Adrenal gland (tissue), 12 donors: ENCODE results near the gene JAZF1. TPM values are rescaled to one million over a fixed set of nuclear protein-coding genes. Genes with fewer than 3 reads are reported as not detected.

Source experiments
- DNase-seq, 7 donors: peaks; one replicate each; pipeline ENCODE4 v3.0.0-alpha.2; 2019 to 2020
- H3K27ac ChIP-seq, 5 donors: fragments of 200-600 bp; sonication (generic) in 4 of 5; 1 replicate in 3 of 5; 2 replicates in 2 of 5; pipeline versions ENCODE4 v1.5.1 to v1.8.0; 2016 to 2020; ENCODE audit warnings: mild to moderate bottlenecking in 1 of 5
- H3K27me3 ChIP-seq: fragments of 200-600 bp; 2 replicates; pipeline ENCODE4 v1.8.0; 2021
- H3K36me3 ChIP-seq, 2 donors: fragments of 200-600 bp; replicated peaks in 1 of 2; 1 replicate in 1 of 2; 2 replicates in 1 of 2; pipeline versions ENCODE4 v1.5.1 to v1.8.0; 2018 to 2022
- H3K4me1 ChIP-seq, 2 donors: fragments of 200-600 bp; replicated peaks in 1 of 2; 1 replicate in 1 of 2; 2 replicates in 1 of 2; pipeline versions ENCODE4 v1.5.1 to v1.8.0; 2018 to 2021
- H3K4me3 ChIP-seq, 4 donors: fragments of 200-600 bp; sonication (generic) in 3 of 4; one replicate each; pipeline ENCODE4 v1.5.1; 2016 to 2018
- H3K9me3 ChIP-seq, 3 donors: fragments of 200-600 bp; sonication (generic) in 1 of 3; replicated peaks in 1 of 3; 1 replicate in 2 of 3; 2 replicates in 1 of 3; pipeline versions ENCODE4 v1.5.1 to v1.8.0; 2016 to 2021
- POLR2A ChIP-seq, 2 donors: fragments of 450-650 bp; IDR thresholded peaks; one replicate each; pipeline ENCODE4 v1.6.1; 2017; ENCODE audit warnings: antibody characterized with exemption in 2 of 2, mild to moderate bottlenecking in 2 of 2, moderate library complexity in 1 of 2
- WGBS, 4 donors: extraction: QIAGEN DNeasy Blood & Tissue Kit in 2 of 4; methylation state at CpG; one replicate each; pipeline versions ENCODE4 v1.1.5 to v1.1.7; 2013 to 2017; 5-methylcytosine and 5-hydroxymethylcytosine counted together
- intact Hi-C, 2 donors: fragments of 100-400 bp; cut with DNase I; formaldehyde crosslinking; loops; one replicate each; pipeline versions ENCODE4 v1.14.1 to v1.15.0; 2022 to 2023
- polyA plus RNA-seq, 3 donors: library from polyadenylated mRNA; stranded (reverse); fragments of 200-250 nt in 2 of 3; fragments of 350-450 nt in 1 of 3; fragmentation: Illumina TruSeq in 1 of 3; extraction: RNeasy Lipid Tissue Mini Kit (QIAGEN cat#74804) in 1 of 3; gene quantifications; one replicate each; pipeline ENCODE4 v1.2.3, GENCODE V29; 2013 to 2014
- total RNA-seq, 9 donors: library from RNA; depleted of rRNA in 4 of 9; stranded (reverse); fragments of >200 nt in 4 of 9; fragments of 120-200 nt in 1 of 9; fragmentation: NEBNext Ultra II Directional in 1 of 9; extraction: Animal tissue kit (Norgen Biotek cat#: 25700) in 1 of 9; gene quantifications; one replicate each; pipeline versions ENCODE4 v1.1.0 to v1.2.4, GENCODE V29; 2013 to 2023
- TF ChIP-seq, protein P1 (sequence below), 6 experiments: fragments of 450-650 bp in 4 of 6; fragments of 200-600 bp in 2 of 6; sonication (generic) in 1 of 6; IDR thresholded peaks; 1 replicate in 5 of 6; 2 replicates in 1 of 6; pipeline versions ENCODE4 v1.5.1 to v1.8.0; 2016 to 2021; ENCODE audit warnings: antibody characterized with exemption in 6 of 6, mild to moderate bottlenecking in 2 of 6, moderate library complexity in 1 of 6
- donor health status: healthy with polysubstance abuse.
- donor health status: Bipolar disorder and iron deficiency.
- donor health status: DM: yes; HTN: yes; CAD: no.
- donor health status: DM: no; HTN: no; CAD: no.
- donor health status: DM: no; HTN: no; CAD: no.
- donor health status: DM: yes; HTN: yes; CAD: no.

Gene JAZF1
- total and polyA plus RNA-seq, 12 donors = 18.5 to 192 (median 96.3) TPM

DNA sequence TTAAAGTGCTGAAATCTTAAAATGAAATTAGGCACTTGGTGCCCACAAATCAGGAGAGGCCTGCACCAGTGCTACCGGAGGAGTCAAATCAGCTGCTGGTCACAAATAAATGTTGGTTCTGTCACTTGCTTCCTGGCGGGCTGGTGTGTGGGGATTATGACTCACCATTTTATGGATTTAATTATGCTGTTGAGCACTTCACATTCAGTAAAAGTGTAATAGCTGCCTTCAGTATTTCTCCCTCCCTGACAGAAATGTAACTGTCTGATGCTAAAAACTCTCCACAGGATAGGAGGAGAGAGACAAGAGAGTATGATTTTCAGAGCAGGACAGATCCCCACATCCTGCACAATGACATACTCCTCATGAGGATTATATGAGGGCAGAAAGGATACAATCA is 186.0 kb downstream of the JAZF1 start:
- intact Hi-C loops = no loop called here
- TF ChIP-seq POLR2A (IDR thresholded peaks at IDR 0.05) = no peak
- TF ChIP-seq, protein P1, sequence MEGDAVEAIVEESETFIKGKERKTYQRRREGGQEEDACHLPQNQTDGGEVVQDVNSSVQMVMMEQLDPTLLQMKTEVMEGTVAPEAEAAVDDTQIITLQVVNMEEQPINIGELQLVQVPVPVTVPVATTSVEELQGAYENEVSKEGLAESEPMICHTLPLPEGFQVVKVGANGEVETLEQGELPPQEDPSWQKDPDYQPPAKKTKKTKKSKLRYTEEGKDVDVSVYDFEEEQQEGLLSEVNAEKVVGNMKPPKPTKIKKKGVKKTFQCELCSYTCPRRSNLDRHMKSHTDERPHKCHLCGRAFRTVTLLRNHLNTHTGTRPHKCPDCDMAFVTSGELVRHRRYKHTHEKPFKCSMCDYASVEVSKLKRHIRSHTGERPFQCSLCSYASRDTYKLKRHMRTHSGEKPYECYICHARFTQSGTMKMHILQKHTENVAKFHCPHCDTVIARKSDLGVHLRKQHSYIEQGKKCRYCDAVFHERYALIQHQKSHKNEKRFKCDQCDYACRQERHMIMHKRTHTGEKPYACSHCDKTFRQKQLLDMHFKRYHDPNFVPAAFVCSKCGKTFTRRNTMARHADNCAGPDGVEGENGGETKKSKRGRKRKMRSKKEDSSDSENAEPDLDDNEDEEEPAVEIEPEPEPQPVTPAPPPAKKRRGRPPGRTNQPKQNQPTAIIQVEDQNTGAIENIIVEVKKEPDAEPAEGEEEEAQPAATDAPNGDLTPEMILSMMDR (IDR thresholded peaks at IDR 0.05) = no peak
- Histone ChIP-seq H3K27ac (no peak overlapping the region), H3K27me3 (no peaks in the 10 kb centered on the region), H3K36me3 (no peaks in the 10 kb centered on the region), H3K4me3 (no peak overlapping the region), H3K9me3 (no peaks in the 10 kb centered on the region), H3K4me1 (peaks cover 3 to 24% of the 10 kb centered on the region in 2 donors)
- peak in 1 of 7 donors; percentile 68 for DNase-seq
- WGBS, 4 donors = 68 to 78% (median 73%) methylated on average over 2 of the region's 2 CpGs

DNA sequence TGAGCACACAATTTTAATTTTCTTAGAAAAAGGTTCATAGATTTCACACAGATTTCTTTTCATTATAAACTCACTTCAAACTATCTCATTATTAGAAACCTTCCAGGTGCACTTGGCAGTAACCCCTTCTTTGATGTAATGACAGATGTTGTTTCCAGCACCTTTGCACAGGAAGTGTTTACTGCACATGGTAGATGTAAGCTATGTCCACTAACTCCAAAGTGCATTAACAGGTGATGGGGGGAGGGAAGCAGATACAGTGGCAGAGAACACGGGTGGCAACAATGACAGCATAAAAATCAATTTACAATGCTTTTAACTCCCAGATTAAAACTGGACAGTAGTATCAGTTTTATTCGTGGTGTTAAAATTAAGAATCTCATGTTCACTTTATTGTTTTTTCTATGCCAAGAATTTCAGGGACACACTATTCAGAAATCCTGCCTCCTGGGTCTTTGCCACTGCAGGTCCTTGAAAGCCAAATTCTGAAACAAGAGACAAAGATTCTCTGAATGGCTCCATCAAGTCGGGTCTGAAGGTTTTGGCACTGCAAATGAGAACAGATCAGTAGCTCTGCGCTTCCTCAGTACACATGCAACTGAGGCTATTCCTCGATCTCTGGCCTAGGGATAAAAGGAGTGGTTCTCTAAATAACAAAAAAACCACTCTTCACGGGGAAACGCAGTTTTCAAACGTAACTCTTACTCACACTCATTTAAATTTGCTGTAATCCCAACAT is 187.7 kb downstream of the JAZF1 start:
- WGBS, 4 donors = 44 to 49% (median 47%) methylated on average over 8 of the region's 8 CpGs
- no peak for TF ChIP-seq POLR2A (IDR thresholded peaks at IDR 0.05)
- TF ChIP-seq, protein P1 (IDR thresholded peaks at IDR 0.05) = no peak
- no peak overlapping the region for H3K27ac ChIP-seq
- no peaks in the 10 kb centered on the region for H3K36me3 ChIP-seq
- H3K4me3 ChIP-seq = no peak overlapping the region
- H3K9me3 ChIP-seq = no peaks in the 10 kb centered on the region
- H3K4me1 ChIP-seq = peaks cover 3 to 24% of the 10 kb centered on the region in 2 donors
- DNase-seq = peak; percentile 36 to 80 (median 51)
- no peaks in the 10 kb centered on the region for H3K27me3 ChIP-seq
- intact Hi-C loops = no loop called here

DNA sequence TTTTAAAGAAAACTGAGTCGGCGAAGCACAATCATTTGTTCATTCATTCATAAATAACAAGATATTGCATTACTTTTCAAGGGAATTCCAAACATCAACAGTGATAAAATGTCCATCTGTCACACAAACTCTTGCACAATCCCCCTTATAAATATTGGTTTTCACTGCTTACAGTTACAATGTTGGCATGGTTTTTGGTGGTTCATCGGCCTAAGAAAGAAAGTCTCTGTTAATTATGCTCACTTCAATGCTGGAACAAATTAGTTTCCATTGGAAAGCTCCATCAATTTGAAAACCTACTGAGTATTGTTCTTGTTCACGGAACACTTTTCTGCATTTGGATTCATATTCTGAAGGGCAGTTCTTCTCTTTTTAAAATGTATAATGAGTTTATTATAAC is 188.5 kb downstream of the JAZF1 start:
- intact Hi-C loops = no loop called here
- H3K4me3 ChIP-seq = no peak overlapping the region
- no peak for DNase-seq
- H3K36me3 ChIP-seq = no peaks in the 10 kb centered on the region
- H3K27me3 ChIP-seq = no peaks in the 10 kb centered on the region
- peaks cover 3 to 24% of the 10 kb centered on the region in 2 donors for H3K4me1 ChIP-seq
- WGBS, 4 donors = 44 to 55% (median 52%) methylated on average over 4 of the region's 4 CpGs
- no peak overlapping the region for H3K27ac ChIP-seq
- TF ChIP-seq, protein P1 (IDR thresholded peaks at IDR 0.05) = no peak
- TF ChIP-seq POLR2A (IDR thresholded peaks at IDR 0.05) = no peak
- H3K9me3 ChIP-seq = no peaks in the 10 kb centered on the region

DNA sequence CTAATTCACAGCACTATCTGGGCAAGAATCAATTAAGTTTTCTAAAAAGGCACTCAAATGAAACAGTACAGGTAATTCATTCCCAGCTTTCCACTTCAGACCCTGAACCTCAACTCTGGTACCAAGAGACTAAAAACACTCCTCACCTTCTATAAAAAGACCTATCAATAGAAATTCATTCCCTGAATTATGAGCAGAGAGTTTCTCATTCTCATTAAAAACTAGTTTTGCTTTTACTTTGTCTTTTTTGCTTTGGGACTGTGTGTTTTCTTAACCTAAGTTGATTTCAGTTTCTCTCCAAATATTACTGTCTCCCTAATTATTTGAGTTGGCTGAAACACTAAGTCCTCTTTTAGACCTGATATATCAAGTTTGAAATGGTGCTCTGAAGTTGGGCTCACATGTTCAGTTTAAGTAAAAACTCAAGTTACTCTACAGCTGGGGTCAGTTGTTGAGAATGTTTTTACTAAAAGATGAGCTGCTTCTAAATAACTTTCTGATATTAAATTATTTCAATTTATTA is 189.5 kb downstream of the JAZF1 start:
- no peaks in the 10 kb centered on the region for H3K36me3 ChIP-seq
- no peaks in the 10 kb centered on the region for H3K9me3 ChIP-seq
- H3K27me3 ChIP-seq = no peaks in the 10 kb centered on the region
- no peak for TF ChIP-seq POLR2A (IDR thresholded peaks at IDR 0.05)
- TF ChIP-seq, protein P1 (IDR thresholded peaks at IDR 0.05) = no peak
- H3K4me1 ChIP-seq = peaks cover 3 to 24% of the 10 kb centered on the region in 2 donors
- intact Hi-C loops = no loop called here
- no peak for DNase-seq
- H3K4me3 ChIP-seq = no peak overlapping the region
- H3K27ac ChIP-seq = no peak overlapping the region
